ENCODE data around the gene MMD. TPM values are rescaled to one million over a fixed set of nuclear protein-coding genes. Genes with fewer than 3 reads are reported as not detected.

The MMD gene
- total RNA-seq, 5 donors from 2014 or later (not counting 1 experiment from before 2014, with no cell fraction given): 12.8 to 26.3 (median 17.5) TPM

- H3K9me3 Mint-ChIP-seq: no peaks in the 10 kb centered on the region
- H3K27ac ChIP-seq (ENCODE audit: low read length): no peak overlapping the region
- no peak overlapping the region for H3K27ac Mint-ChIP-seq
- H3K36me3 ChIP-seq (ENCODE audit: control insufficient read depth in 2 of 2, extremely low read depth in 1 of 2, insufficient read depth in 1 of 2, low read length in 1 of 2): no peaks in the 10 kb centered on the region
- no peaks in the 10 kb centered on the region for H3K9me3 ChIP-seq
- H3K4me1 ChIP-seq (ENCODE audit: control insufficient read depth in 1 of 2, extremely low read depth in 1 of 2, insufficient read depth in 2 of 2, low read length in 2 of 2): no peaks in the 10 kb centered on the region
- no peaks in the 10 kb centered on the region for H3K36me3 Mint-ChIP-seq
- WGBS (ENCODE audit: insufficient coverage): no CpG with 5 or more reads among the region's 2 CpGs
- H3K27me3 ChIP-seq (replicated peaks in 1 of 2; ENCODE audit: control insufficient read depth in 2 of 2, extremely low read depth in 1 of 2, insufficient read depth in 2 of 2, low read length in 1 of 2): peaks cover 0 to 3% of the 10 kb centered on the region in 2 experiments
- ChIA-PET CTCF (interaction anchor here (0.7 to 4.1 kb wide), 7 partner anchors 8 to 362 kb away, joined by 3 to 35 read pairs (median 3); no protein-coding TSS in a partner anchor), POLR2A (no interaction called here)
- H3K4me3 Mint-ChIP-seq: no peak overlapping the region
- H3K4me1 Mint-ChIP-seq: peaks cover 0 to 2% (median 2%) of the 10 kb centered on the region in 3 donors
- no peak for DNase-seq
- no peak for ATAC-seq (replicated peaks in 1 of 4)
- no peak overlapping the region for H3K4me3 ChIP-seq (ENCODE audit: control insufficient read depth in 1 of 2, extremely low read depth in 1 of 2, low read length in 1 of 2)
- H3K27me3 Mint-ChIP-seq: peaks cover 0 to 3% of the 10 kb centered on the region in 2 donors
Measured at GRCh38 chr17:55354941-55355340, 66.7 kb downstream of the MMD start.

- 100% methylated on average over 1 of the region's 1 CpG for WGBS (ENCODE audit: insufficient coverage)
- Mint-ChIP-seq H3K4me1 (peaks cover 0 to 3% (median 2%) of the 10 kb centered on the region in 3 donors), H3K4me3 (no peak overlapping the region), H3K36me3 (no peaks in the 10 kb centered on the region), H3K27ac (no peak overlapping the region), H3K9me3 (no peaks in the 10 kb centered on the region), H3K27me3 (peaks cover 0 to 7% of the 10 kb centered on the region in 2 donors)
- Histone ChIP-seq H3K36me3 (ENCODE audit: control insufficient read depth in 2 of 2, extremely low read depth in 1 of 2, insufficient read depth in 1 of 2, low read length in 1 of 2) (no peaks in the 10 kb centered on the region), H3K9me3 (no peaks in the 10 kb centered on the region), H3K27ac (ENCODE audit: low read length) (no peak overlapping the region), H3K4me1 (ENCODE audit: control insufficient read depth in 1 of 2, extremely low read depth in 1 of 2, insufficient read depth in 2 of 2, low read length in 2 of 2) (no peaks in the 10 kb centered on the region), H3K27me3 (replicated peaks in 1 of 2; ENCODE audit: control insufficient read depth in 2 of 2, extremely low read depth in 1 of 2, insufficient read depth in 2 of 2, low read length in 1 of 2) (no peaks in the 10 kb centered on the region), H3K4me3 (ENCODE audit: control insufficient read depth in 1 of 2, extremely low read depth in 1 of 2, low read length in 1 of 2) (no peak overlapping the region)
- no peak for ATAC-seq (replicated peaks in 1 of 4)
- POLR2A ChIA-PET: no interaction called here
- CTCF ChIA-PET: interaction anchor here (0.5 to 4.1 kb wide), 6 partner anchors 9 to 428 kb away, joined by 3 to 35 read pairs (median 3); no protein-coding TSS in a partner anchor
- no peak for DNase-seq
Measured at GRCh38 chr17:55354010-55354409, 67.6 kb downstream of the MMD start.

GRCh38 chr17:55351226-55351625 is 70.4 kb downstream of the MMD start:
- peaks cover 9 to 21% (median 9%) of the 10 kb centered on the region in 3 donors for H3K4me1 Mint-ChIP-seq
- H3K27ac Mint-ChIP-seq: no peak overlapping the region
- peaks cover 0 to 3% (median 0%) of the 10 kb centered on the region in 3 donors for H3K9me3 Mint-ChIP-seq
- peaks cover 0 to 14% of the 10 kb centered on the region in 2 donors for H3K27me3 Mint-ChIP-seq
- Histone ChIP-seq H3K36me3 (ENCODE audit: control insufficient read depth in 2 of 2, extremely low read depth in 1 of 2, insufficient read depth in 1 of 2, low read length in 1 of 2) (no peaks in the 10 kb centered on the region), H3K9me3 (no peaks in the 10 kb centered on the region), H3K4me1 (ENCODE audit: control insufficient read depth in 1 of 2, extremely low read depth in 1 of 2, insufficient read depth in 2 of 2, low read length in 2 of 2) (no peaks in the 10 kb centered on the region), H3K27ac (ENCODE audit: low read length) (no peak overlapping the region), H3K27me3 (replicated peaks in 1 of 2; ENCODE audit: control insufficient read depth in 2 of 2, extremely low read depth in 1 of 2, insufficient read depth in 2 of 2, low read length in 1 of 2) (no peaks in the 10 kb centered on the region), H3K4me3 (ENCODE audit: control insufficient read depth in 1 of 2, extremely low read depth in 1 of 2, low read length in 1 of 2) (no peak overlapping the region)
- ATAC-seq (replicated peaks in 1 of 4) (no peak), DNase-seq (no peak)
- no peaks in the 10 kb centered on the region for H3K36me3 Mint-ChIP-seq
- ChIA-PET POLR2A (no interaction called here), CTCF (interaction anchor here in 1 of 2 donors (1.9 kb wide), 1 partner anchor 358 kb away, joined by 8 read pairs; no protein-coding TSS in a partner anchor)
- WGBS (ENCODE audit: insufficient coverage): no CpG with 5 or more reads among the region's 1 CpG
- H3K4me3 Mint-ChIP-seq: no peak overlapping the region

GRCh38 chr17:55350825-55351205 is 70.8 kb downstream of the MMD start:
- ChIA-PET POLR2A (interaction anchor here in 1 of 2 donors (0.6 kb wide), 1 partner anchor 163 kb away, joined by 4 read pairs; no protein-coding TSS in a partner anchor), CTCF (interaction anchor here in 1 of 2 donors (4.8 kb wide), 1 partner anchor 357 kb away, joined by 34 read pairs; no protein-coding TSS in a partner anchor)
- no peak overlapping the region for H3K27ac Mint-ChIP-seq
- no peaks in the 10 kb centered on the region for H3K27me3 ChIP-seq (replicated peaks in 1 of 2; ENCODE audit: control insufficient read depth in 2 of 2, extremely low read depth in 1 of 2, insufficient read depth in 2 of 2, low read length in 1 of 2)
- H3K4me1 Mint-ChIP-seq: peaks cover 9 to 21% (median 9%) of the 10 kb centered on the region in 3 donors
- DNase-seq (no peak), ATAC-seq (replicated peaks in 1 of 4) (no peak)
- peaks cover 0 to 14% of the 10 kb centered on the region in 2 donors for H3K27me3 Mint-ChIP-seq
- no peak overlapping the region for H3K27ac ChIP-seq (ENCODE audit: low read length)
- H3K4me3 Mint-ChIP-seq: no peak overlapping the region
- no peaks in the 10 kb centered on the region for H3K36me3 ChIP-seq (ENCODE audit: control insufficient read depth in 2 of 2, extremely low read depth in 1 of 2, insufficient read depth in 1 of 2, low read length in 1 of 2)
- H3K4me1 ChIP-seq (ENCODE audit: control insufficient read depth in 1 of 2, extremely low read depth in 1 of 2, insufficient read depth in 2 of 2, low read length in 2 of 2): no peaks in the 10 kb centered on the region
- no peak overlapping the region for H3K4me3 ChIP-seq (ENCODE audit: control insufficient read depth in 1 of 2, extremely low read depth in 1 of 2, low read length in 1 of 2)
- WGBS (ENCODE audit: insufficient coverage): 80% methylated on average over 1 of the region's 2 CpGs
- H3K36me3 Mint-ChIP-seq: no peaks in the 10 kb centered on the region
- no peaks in the 10 kb centered on the region for H3K9me3 ChIP-seq
- H3K9me3 Mint-ChIP-seq: peaks cover 0 to 3% (median 0%) of the 10 kb centered on the region in 3 donors

GRCh38 chr17:55348749-55349354 is 72.8 kb downstream of the MMD start:
- H3K27ac Mint-ChIP-seq: no peak overlapping the region

GRCh38 chr17:55347341-55347740 is 74.3 kb downstream of the MMD start:
- Histone ChIP-seq H3K4me1 (ENCODE audit: control insufficient read depth in 1 of 2, extremely low read depth in 1 of 2, insufficient read depth in 2 of 2, low read length in 2 of 2) (peaks cover 0 to 14% of the 10 kb centered on the region in 2 experiments), H3K4me3 (ENCODE audit: control insufficient read depth in 1 of 2, extremely low read depth in 1 of 2, low read length in 1 of 2) (no peak overlapping the region), H3K27ac (ENCODE audit: low read length) (no peak overlapping the region), H3K27me3 (replicated peaks in 1 of 2; ENCODE audit: control insufficient read depth in 2 of 2, extremely low read depth in 1 of 2, insufficient read depth in 2 of 2, low read length in 1 of 2) (no peaks in the 10 kb centered on the region), H3K9me3 (no peaks in the 10 kb centered on the region), H3K36me3 (ENCODE audit: control insufficient read depth in 2 of 2, extremely low read depth in 1 of 2, insufficient read depth in 1 of 2, low read length in 1 of 2) (no peaks in the 10 kb centered on the region)
- Mint-ChIP-seq H3K27ac (peak overlapping the region in 1 of 2 donors; percentile 61), H3K9me3 (peaks cover 0 to 5% (median 5%) of the 10 kb centered on the region in 3 donors), H3K4me3 (no peak overlapping the region), H3K4me1 (peaks cover 33 to 54% (median 34%) of the 10 kb centered on the region in 3 donors), H3K27me3 (peaks cover 0 to 11% of the 10 kb centered on the region in 2 donors), H3K36me3 (no peaks in the 10 kb centered on the region)
- ChIA-PET POLR2A (no interaction called here), CTCF (interaction anchor here (0.9 to 4.8 kb wide), 6 partner anchors 9 to 356 kb away, joined by 3 to 34 read pairs (median 5); no protein-coding TSS in a partner anchor)
- ATAC-seq (replicated peaks in 1 of 4) (no peak), DNase-seq (no peak)
- 100% methylated on average over 2 of the region's 2 CpGs for WGBS (ENCODE audit: insufficient coverage)

More at GRCh38 chr17:55348749-55349354, 72.8 kb downstream of the MMD start:
- H3K4me3 Mint-ChIP-seq: no peak overlapping the region
- Histone ChIP-seq H3K27ac (ENCODE audit: low read length) (no peak overlapping the region), H3K4me3 (ENCODE audit: control insufficient read depth in 1 of 2, extremely low read depth in 1 of 2, low read length in 1 of 2) (no peak overlapping the region), H3K9me3 (no peaks in the 10 kb centered on the region), H3K4me1 (ENCODE audit: control insufficient read depth in 1 of 2, extremely low read depth in 1 of 2, insufficient read depth in 2 of 2, low read length in 2 of 2) (peaks cover 0 to 7% of the 10 kb centered on the region in 2 experiments), H3K36me3 (ENCODE audit: control insufficient read depth in 2 of 2, extremely low read depth in 1 of 2, insufficient read depth in 1 of 2, low read length in 1 of 2) (no peaks in the 10 kb centered on the region), H3K27me3 (replicated peaks in 1 of 2; ENCODE audit: control insufficient read depth in 2 of 2, extremely low read depth in 1 of 2, insufficient read depth in 2 of 2, low read length in 1 of 2) (no peaks in the 10 kb centered on the region)
- H3K27me3 Mint-ChIP-seq: peaks cover 0 to 11% of the 10 kb centered on the region in 2 donors
- peaks cover 0 to 5% (median 5%) of the 10 kb centered on the region in 3 donors for H3K9me3 Mint-ChIP-seq
- 32% methylated on average over 5 of the region's 10 CpGs for WGBS (ENCODE audit: insufficient coverage)
- peaks cover 20 to 40% (median 22%) of the 10 kb centered on the region in 3 donors for H3K4me1 Mint-ChIP-seq
- H3K36me3 Mint-ChIP-seq: no peaks in the 10 kb centered on the region
- DNase-seq: peak in 28 of 35 experiments; percentile 2 to 67 (median 16)
- CTCF ChIA-PET: interaction anchor here (0.7 to 4.8 kb wide), 6 partner anchors 8 to 358 kb away, joined by 3 to 34 read pairs (median 5); no protein-coding TSS in a partner anchor
- peak in 2 of 4 experiments; percentile 25 to 56 for ATAC-seq (replicated peaks in 1 of 4)
- POLR2A ChIA-PET: no interaction called here

Data from T-cell (primary cell).